Endodermal cell (in vitro differentiated cells): Measurements from ENCODE around the gene NUAK2. TPM values are rescaled to one million over a fixed set of nuclear protein-coding genes. Genes with fewer than 3 reads are reported as not detected.

Source experiments
- DNase-seq: peaks from one replicate; pipeline ENCODE4 v3.0.0-alpha.2; 2017
- H3K27ac ChIP-seq: 2 replicates; pipeline ENCODE4 v1.5.1; 2013; ENCODE audit warnings: mild to moderate bottlenecking, low read depth, low read length, moderate library complexity
- H3K27me3 ChIP-seq: 2 replicates; pipeline ENCODE4 v1.6.1; 2013; ENCODE audit warnings: mild to moderate bottlenecking, low read length, moderate library complexity; ENCODE audit not compliant: insufficient read depth, control insufficient read depth, poor library complexity, severe bottlenecking
- H3K36me3 ChIP-seq: 2 replicates; pipeline ENCODE4 v1.7.0; 2013; ENCODE audit warnings: mild to moderate bottlenecking, low read length, moderate library complexity; ENCODE audit not compliant: control insufficient read depth, insufficient read depth
- H3K4me1 ChIP-seq: one replicate; pipeline ENCODE4 v1.7.0; 2013; ENCODE audit warnings: low read length; ENCODE audit not compliant: control insufficient read depth, insufficient read depth
- H3K4me3 ChIP-seq: 2 replicates; pipeline ENCODE4 v1.5.1; 2013; ENCODE audit warnings: mild to moderate bottlenecking, low read length, moderate library complexity
- H3K9ac ChIP-seq: 2 replicates; pipeline ENCODE4 v1.6.1; 2013; ENCODE audit warnings: mild to moderate bottlenecking, low read length, moderate library complexity; ENCODE audit not compliant: poor library complexity, severe bottlenecking; ENCODE audit errors: extremely low read depth
- H3K9me3 ChIP-seq: 2 replicates; pipeline ENCODE4 v1.6.1; 2013; ENCODE audit warnings: mild to moderate bottlenecking, low read length, moderate library complexity; ENCODE audit not compliant: control insufficient read depth
- H3K27ac Mint-ChIP-seq: 2 replicates; pipeline ENCODE4 v1.8.0; 2020; ENCODE audit warnings: mixed read lengths
- H3K27me3 Mint-ChIP-seq: 2 replicates; pipeline ENCODE4 v1.8.0; 2021; ENCODE audit warnings: mild to moderate bottlenecking, mixed read lengths; ENCODE audit not compliant: insufficient read depth
- H3K36me3 Mint-ChIP-seq: 2 replicates; pipeline ENCODE4 v1.8.0; 2020; ENCODE audit warnings: low read depth, mixed read lengths
- H3K4me1 Mint-ChIP-seq: 2 replicates; pipeline ENCODE4 v1.8.0; 2020; ENCODE audit warnings: mixed read lengths
- H3K4me3 Mint-ChIP-seq: 2 replicates; pipeline ENCODE4 v1.8.0; 2020; ENCODE audit warnings: mild to moderate bottlenecking, moderate library complexity, mixed read lengths
- H3K9me3 Mint-ChIP-seq: 2 replicates; pipeline ENCODE4 v1.8.0; 2020; ENCODE audit warnings: mild to moderate bottlenecking, mixed read lengths
- CTCF ChIP-seq: fragments of 200-600 bp; sonication (generic); conservative IDR thresholded peaks from 2 replicates; pipeline ENCODE4 v1.5.0; 2021; ENCODE audit warnings: antibody characterized with exemption, mild to moderate bottlenecking
- WGBS, 2 experiments: methylation state at CpG; one replicate each; pipeline versions ENCODE4 v1.1.5 to v1.1.7; 2013; ENCODE audit warnings: missing lambda C conversion rate in 2 of 2, mixed read lengths in 1 of 2; ENCODE audit not compliant: insufficient coverage in 1 of 2, insufficient read length in 1 of 2; 5-methylcytosine and 5-hydroxymethylcytosine counted together
- total RNA-seq, 2 donors: library from RNA; stranded (reverse); fragmentation: NEBNext Ultra II Directional in 1 of 2; extraction: Animal tissue kit (Norgen Biotek cat#: 25700) in 1 of 2; gene quantifications; 2 replicates in 1 of 2; 3 replicates in 1 of 2; pipeline ENCODE4 v1.2.1, GENCODE V29; 2021

Gene NUAK2
- total RNA-seq, 2 donors from 2014 or later = 13.4 to 19.1 TPM

DNA sequence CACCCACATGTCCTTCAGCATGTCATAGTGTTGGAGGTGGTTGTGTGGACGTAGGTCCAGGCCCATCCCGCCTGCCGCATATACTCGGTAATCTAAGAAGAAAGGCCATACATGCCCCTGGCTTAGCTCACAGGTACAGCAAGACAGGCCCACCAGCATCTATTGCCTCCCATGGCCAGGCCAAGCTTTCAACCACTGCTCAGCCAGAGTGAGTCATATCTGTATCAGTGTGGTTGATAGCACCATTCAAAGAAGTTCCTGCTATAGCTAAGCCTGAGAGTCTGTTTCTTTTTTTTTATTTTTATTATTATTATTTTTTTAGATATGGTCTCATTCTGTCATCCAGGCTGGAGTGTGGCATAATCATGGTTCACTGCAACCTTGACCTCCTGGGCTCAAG lies 18.2 kb upstream of the NUAK2 start:
- no peaks in the 10 kb centered on the region for H3K36me3 Mint-ChIP-seq
- DNase-seq = no peak
- no peaks in the 10 kb centered on the region for H3K9me3 Mint-ChIP-seq
- Histone ChIP-seq H3K27ac (no peak overlapping the region), H3K27me3 (peaks cover 28% of the 10 kb centered on the region), H3K9me3 (no peaks in the 10 kb centered on the region), H3K36me3 (no peaks in the 10 kb centered on the region), H3K4me1 (peaks cover 5% of the 10 kb centered on the region), H3K4me3 (no peak overlapping the region), H3K9ac (no peak overlapping the region)
- WGBS, 2 experiments = 94 to 100% methylated on average over 4 of the region's 4 CpGs
- no peak for TF ChIP-seq CTCF
- H3K4me1 Mint-ChIP-seq = peaks cover 15% of the 10 kb centered on the region
- peaks cover 45% of the 10 kb centered on the region for H3K27me3 Mint-ChIP-seq
- H3K27ac Mint-ChIP-seq = no peak overlapping the region
- no peak overlapping the region for H3K4me3 Mint-ChIP-seq

- DNase-seq = no peak
- WGBS, 2 experiments = 94 to 98% methylated on average over 19 to 21 of the region's 21 CpGs
- peaks cover 40% of the 10 kb centered on the region for H3K27me3 Mint-ChIP-seq
- no peak overlapping the region for H3K4me3 Mint-ChIP-seq
- Histone ChIP-seq H3K36me3 (no peaks in the 10 kb centered on the region), H3K9ac (no peak overlapping the region), H3K4me3 (no peak overlapping the region), H3K27me3 (peaks cover 23% of the 10 kb centered on the region), H3K4me1 (peaks cover 2% of the 10 kb centered on the region), H3K27ac (no peak overlapping the region), H3K9me3 (no peaks in the 10 kb centered on the region)
- H3K36me3 Mint-ChIP-seq = no peaks in the 10 kb centered on the region
- H3K4me1 Mint-ChIP-seq = peaks cover 10% of the 10 kb centered on the region
- no peak for TF ChIP-seq CTCF
- no peak overlapping the region for H3K27ac Mint-ChIP-seq
- H3K9me3 Mint-ChIP-seq = no peaks in the 10 kb centered on the region
Measured at GRCh38 chr1:205339197-205339702, 17.7 kb upstream of the NUAK2 start.

DNA sequence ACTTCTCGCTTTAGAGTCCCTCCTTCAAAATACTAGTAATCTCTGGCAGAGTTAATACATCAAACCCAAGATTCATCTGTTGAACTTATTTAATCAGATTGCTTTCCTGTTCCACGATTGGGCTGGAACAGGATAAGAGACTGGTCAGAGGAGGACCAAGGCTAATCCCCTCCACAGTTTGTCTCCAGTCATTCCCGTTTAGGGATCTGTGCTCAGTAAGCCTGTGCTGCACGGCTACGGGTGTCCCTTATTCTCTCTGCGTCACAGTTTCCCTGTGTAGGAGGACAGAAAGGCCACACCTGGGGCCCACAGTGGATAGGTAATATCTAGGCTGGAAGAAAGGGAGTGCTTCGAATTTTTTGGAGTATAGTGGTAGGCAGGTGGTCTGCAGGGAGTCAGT lies 16.5 kb upstream of the NUAK2 start:
- H3K36me3 ChIP-seq = no peaks in the 10 kb centered on the region
- H3K4me1 ChIP-seq = no peaks in the 10 kb centered on the region
- Mint-ChIP-seq H3K36me3 (no peaks in the 10 kb centered on the region), H3K9me3 (no peaks in the 10 kb centered on the region), H3K27ac (no peak overlapping the region), H3K4me3 (no peak overlapping the region), H3K27me3 (peaks cover 34% of the 10 kb centered on the region), H3K4me1 (peaks cover 9% of the 10 kb centered on the region)
- no peaks in the 10 kb centered on the region for H3K9me3 ChIP-seq
- no peak overlapping the region for H3K4me3 ChIP-seq
- TF ChIP-seq CTCF = no peak
- 87 to 100% methylated on average over 3 to 7 of the region's 7 CpGs for whole genome bisulfite sequencing, 2 experiments
- no peak for DNase-seq
- peaks cover 13% of the 10 kb centered on the region for H3K27me3 ChIP-seq
- no peak overlapping the region for H3K9ac ChIP-seq
- no peak overlapping the region for H3K27ac ChIP-seq
